Large intestine (tissue), 3 donors: Measurements from ENCODE around the gene CYP4F8. TPM values are rescaled to one million over a fixed set of nuclear protein-coding genes. Genes with fewer than 3 reads are reported as not detected.
"Not testable (repeated sequence)": the region's sequence is repeated elsewhere in the genome, so short reads cannot be mapped to it uniquely, and the experiment has no call there.

Experiments used
- DNase-seq, 2 donors: peaks; one replicate each; pipeline versions ENCODE4 v3.0.0 to v3.0.0-alpha.2; 2013
- H3K27ac ChIP-seq: one replicate; pipeline ENCODE4 v1.5.1; 2013; ENCODE audit warnings: low read length
- H3K27me3 ChIP-seq: 2 replicates; pipeline ENCODE4 v1.6.1; 2013; ENCODE audit warnings: low read length; ENCODE audit not compliant: control insufficient read depth, insufficient read depth
- H3K36me3 ChIP-seq: 2 replicates; pipeline ENCODE4 v1.6.1; 2013; ENCODE audit warnings: low read length; ENCODE audit not compliant: control insufficient read depth, insufficient read depth
- H3K4me1 ChIP-seq: one replicate; pipeline ENCODE4 v1.6.1; 2013; ENCODE audit warnings: low read length; ENCODE audit not compliant: control insufficient read depth, insufficient read depth
- H3K4me3 ChIP-seq: one replicate; pipeline ENCODE4 v1.5.1; 2013; ENCODE audit warnings: low read length
- H3K9me3 ChIP-seq: one replicate; pipeline ENCODE4 v1.6.1; 2013; ENCODE audit warnings: mild to moderate bottlenecking, low read depth, low read length, moderate library complexity; ENCODE audit not compliant: control insufficient read depth
- WGBS: methylation state at CpG from one replicate; pipeline ENCODE4 v1.1.5; 2013; ENCODE audit warnings: low lambda C conversion rate; ENCODE audit not compliant: insufficient coverage; 5-methylcytosine and 5-hydroxymethylcytosine counted together
- polyA plus RNA-seq: library from polyadenylated mRNA; unstranded; fragments of 120-200 nt; gene quantifications from one replicate; pipeline ENCODE4 v1.2.1, GENCODE V29; 2013

The CYP4F8 gene
- polyA plus RNA-seq, 1 donor: not detected

- no peak for DNase-seq
- Histone ChIP-seq H3K9me3 (no peaks in the 10 kb centered on the region), H3K4me3 (no peak overlapping the region), H3K4me1 (peaks cover 14% of the 10 kb centered on the region), H3K36me3 (no peaks in the 10 kb centered on the region), H3K27me3 (no peaks in the 10 kb centered on the region), H3K27ac (no peak overlapping the region)
- WGBS: no CpG with 5 or more reads among the region's 4 CpGs
Measured at GRCh38 chr19:15669891-15670290, 54.9 kb downstream of the CYP4F8 start.

- WGBS: no CpG with 5 or more reads among the region's 5 CpGs
- Histone ChIP-seq H3K27ac (no peak overlapping the region), H3K4me1 (peaks cover 20% of the 10 kb centered on the region), H3K27me3 (no peaks in the 10 kb centered on the region), H3K36me3 (no peaks in the 10 kb centered on the region), H3K4me3 (no peak overlapping the region), H3K9me3 (no peaks in the 10 kb centered on the region)
- no peak for DNase-seq
Measured at GRCh38 chr19:15671237-15671821, 56.3 kb downstream of the CYP4F8 start.

GRCh38 chr19:15671891-15672579, 57.0 kb downstream of the CYP4F8 start:
- H3K4me3 ChIP-seq: no peak overlapping the region
- DNase-seq: no peak
- WGBS: no CpG with 5 or more reads among the region's 10 CpGs
- peaks cover 20% of the 10 kb centered on the region for H3K4me1 ChIP-seq
- H3K27me3 ChIP-seq: no peaks in the 10 kb centered on the region
- no peaks in the 10 kb centered on the region for H3K36me3 ChIP-seq
- no peaks in the 10 kb centered on the region for H3K9me3 ChIP-seq
- H3K27ac ChIP-seq: peak overlapping the region; percentile 86

- peak; percentile 95 to 99 for DNase-seq
- Histone ChIP-seq H3K27me3 (no peaks in the 10 kb centered on the region), H3K27ac (peak within 1 kb of the TSS; percentile 86), H3K36me3 (no peaks in the 10 kb centered on the region), H3K4me1 (peaks cover 20% of the 10 kb centered on the region), H3K4me3 (peak within 1 kb of the TSS; percentile 49), H3K9me3 (no peaks in the 10 kb centered on the region)
- WGBS: no CpG with 5 or more reads among the region's 6 CpGs
Measured at GRCh38 chr19:15672580-15673175, 57.7 kb downstream of the CYP4F8 start, which contains the start of gene CYP4F12. Gene CYP4F12 (plus strand): TSS chr19:15673087. CDS start chr19:15673530, 443 bp downstream.

- no CpG with 5 or more reads among the region's 9 CpGs for WGBS
- H3K27me3 ChIP-seq: no peaks in the 10 kb centered on the region
- H3K4me1 ChIP-seq: peaks cover 20% of the 10 kb centered on the region
- no peaks in the 10 kb centered on the region for H3K9me3 ChIP-seq
- H3K27ac ChIP-seq: peak overlapping the region; percentile 86
- DNase-seq: peak in 1 of 2 donors; percentile 58
- H3K36me3 ChIP-seq: no peaks in the 10 kb centered on the region
- H3K4me3 ChIP-seq: peak overlapping the region; percentile 49
Measured at GRCh38 chr19:15673176-15673654, 58.2 kb downstream of the CYP4F8 start.

GRCh38 chr19:15675560-15675959, 60.5 kb downstream of the CYP4F8 start:
- Histone ChIP-seq H3K27ac (peak overlapping the region; percentile 25), H3K27me3 (no peaks in the 10 kb centered on the region), H3K9me3 (no peaks in the 10 kb centered on the region), H3K4me3 (no peak overlapping the region), H3K4me1 (peaks cover 36% of the 10 kb centered on the region), H3K36me3 (peaks cover 3% of the 10 kb centered on the region)
- no CpG with 5 or more reads among the region's 3 CpGs for WGBS
- DNase-seq: no peak

- WGBS: no CpG with 5 or more reads among the region's 4 CpGs
- Histone ChIP-seq H3K4me1 (peaks cover 29% of the 10 kb centered on the region), H3K4me3 (no peak overlapping the region), H3K27me3 (no peaks in the 10 kb centered on the region), H3K27ac (peak overlapping the region; percentile 95), H3K9me3 (no peaks in the 10 kb centered on the region), H3K36me3 (peaks cover 12% of the 10 kb centered on the region)
- no peak for DNase-seq
Measured at GRCh38 chr19:15679089-15679488, 64.1 kb downstream of the CYP4F8 start.

GRCh38 chr19:15679865-15680264, 64.8 kb downstream of the CYP4F8 start:
- Histone ChIP-seq H3K36me3 (peaks cover 17% of the 10 kb centered on the region), H3K27ac (peak overlapping the region; percentile 95), H3K4me1 (peaks cover 24% of the 10 kb centered on the region)
- not testable (repeated sequence) for H3K4me3 ChIP-seq, H3K27me3 ChIP-seq, DNase-seq, H3K9me3 ChIP-seq
- WGBS: no CpG with 5 or more reads among the region's 4 CpGs

Other genes starting within 250 kb of the CYP4F8 start
- 28.1 TPM for gene AKAP8, start 235.4 kb upstream of the CYP4F8 start, polyA plus RNA-seq
- gene AKAP8L, start 196.2 kb upstream of the CYP4F8 start, polyA plus RNA-seq: 74.7 TPM
- gene WIZ, start 165.3 kb upstream of the CYP4F8 start, polyA plus RNA-seq: 22.7 TPM
- gene RASAL3, start 150.7 kb upstream of the CYP4F8 start, polyA plus RNA-seq: 2.8 TPM
- not detected for gene PGLYRP2, start 135.7 kb upstream of the CYP4F8 start, polyA plus RNA-seq
- 0.04 TPM for gene CYP4F22, start 106.7 kb upstream of the CYP4F8 start, polyA plus RNA-seq
- 6.1 TPM for gene CYP4F3, start 25.7 kb downstream of the CYP4F8 start, polyA plus RNA-seq
- 102 TPM for gene CYP4F12, start 57.9 kb downstream of the CYP4F8 start, polyA plus RNA-seq
- not detected for gene OR10H2, start 112.8 kb downstream of the CYP4F8 start, polyA plus RNA-seq
- gene OR10H3, start 122.8 kb downstream of the CYP4F8 start, polyA plus RNA-seq: not detected
- not detected for gene OR10H5, start 172.4 kb downstream of the CYP4F8 start, polyA plus RNA-seq
- not detected for gene OR10H1, start 200.4 kb downstream of the CYP4F8 start, polyA plus RNA-seq